H9 (cell line): ENCODE results near the gene DLG2. TPM values are rescaled to one million over a fixed set of nuclear protein-coding genes. Genes with fewer than 3 reads are reported as not detected.

ENCODE experiments used
- DNase-seq: peaks from one replicate; pipeline ENCODE4 v3.0.0-alpha.2; 2017
- H2AFZ ChIP-seq: one replicate; pipeline ENCODE4 v1.6.1; 2013; ENCODE audit warnings: mild to moderate bottlenecking, low read length, control low read depth, moderate library complexity
- H2AK5ac ChIP-seq: 2 replicates; pipeline ENCODE4 v1.6.1; 2013; ENCODE audit warnings: low read length, control low read depth, mixed read lengths; ENCODE audit not compliant: insufficient read length
- H2BK120ac ChIP-seq: one replicate; pipeline ENCODE4 v1.6.1; 2013; ENCODE audit warnings: low read depth, mild to moderate bottlenecking, low read length, control low read depth, inconsistent platforms; ENCODE audit not compliant: poor library complexity, severe bottlenecking
- H2BK12ac ChIP-seq: 2 replicates; pipeline ENCODE4 v1.6.1; 2013; ENCODE audit warnings: low read length, control low read depth, mixed read lengths, low read depth; ENCODE audit not compliant: insufficient read length
- H2BK15ac ChIP-seq: 2 replicates; pipeline ENCODE4 v1.6.1; 2013; ENCODE audit warnings: low read depth, low read length, control low read depth
- H2BK20ac ChIP-seq: one replicate; pipeline ENCODE4 v1.6.1; 2013; ENCODE audit warnings: low read depth, mild to moderate bottlenecking, low read length, control low read depth, inconsistent platforms; ENCODE audit not compliant: poor library complexity, severe bottlenecking
- H2BK5ac ChIP-seq: 2 replicates; pipeline ENCODE4 v1.6.1; 2013; ENCODE audit warnings: low read length, control low read depth, mixed read lengths; ENCODE audit not compliant: insufficient read length
- H3K14ac ChIP-seq: 2 replicates; pipeline ENCODE4 v1.6.1; 2013; ENCODE audit warnings: low read length, control low read depth; ENCODE audit not compliant: insufficient read depth
- H3K18ac ChIP-seq: 2 replicates; pipeline ENCODE4 v1.6.1; 2013; ENCODE audit warnings: low read depth, mild to moderate bottlenecking, mixed read lengths, low read length, control low read depth; ENCODE audit not compliant: insufficient read length
- H3K23ac ChIP-seq: 2 replicates; pipeline ENCODE4 v1.6.1; 2013; ENCODE audit warnings: low read length, control low read depth, mixed read lengths, low read depth; ENCODE audit not compliant: insufficient read length
- H3K23me2 ChIP-seq: 2 replicates; pipeline ENCODE4 v1.6.1; 2013; ENCODE audit warnings: low read depth, mild to moderate bottlenecking, mixed read lengths, low read length, control low read depth; ENCODE audit not compliant: insufficient read length, poor library complexity, severe bottlenecking
- H3K27ac ChIP-seq: 2 replicates; pipeline ENCODE4 v1.5.1; 2013; ENCODE audit warnings: low read length, control low read depth, mixed read lengths, low read depth; ENCODE audit not compliant: insufficient read length
- H3K27me3 ChIP-seq: 2 replicates; pipeline ENCODE4 v1.6.1; 2013; ENCODE audit warnings: low read length, control low read depth, inconsistent platforms; ENCODE audit not compliant: insufficient read depth
- H3K4ac ChIP-seq: 2 replicates; pipeline ENCODE4 v1.6.1; 2013; ENCODE audit warnings: low read depth, mild to moderate bottlenecking, control low read depth, inconsistent platforms, low read length, moderate library complexity
- H3K4me1 ChIP-seq: 2 replicates; pipeline ENCODE4 v1.6.1; 2013; ENCODE audit warnings: low read length, control low read depth, inconsistent platforms; ENCODE audit not compliant: insufficient read depth
- H3K4me2 ChIP-seq: 2 replicates; pipeline ENCODE4 v1.6.1; 2013; ENCODE audit warnings: low read length, control low read depth, mixed read lengths; ENCODE audit not compliant: insufficient read length, insufficient read depth
- H3K56ac ChIP-seq: 2 replicates; pipeline ENCODE4 v1.6.1; 2013; ENCODE audit warnings: low read depth, mild to moderate bottlenecking, mixed read lengths, low read length, control low read depth; ENCODE audit not compliant: insufficient read length
- H3K79me1 ChIP-seq: 2 replicates; pipeline ENCODE4 v1.6.1; 2013; ENCODE audit warnings: low read depth, mild to moderate bottlenecking, moderate library complexity, low read length, control low read depth, inconsistent platforms; ENCODE audit not compliant: insufficient read depth, poor library complexity, severe bottlenecking
- H3K79me2 ChIP-seq: 2 replicates; pipeline ENCODE4 v1.6.1; 2013; ENCODE audit warnings: low read length, control low read depth, inconsistent platforms; ENCODE audit not compliant: insufficient read depth
- H3K9ac ChIP-seq: 2 replicates; pipeline ENCODE4 v1.6.1; 2013; ENCODE audit warnings: low read length, control low read depth, mixed read lengths; ENCODE audit not compliant: insufficient read length; ENCODE audit errors: extremely low read depth
- H3K9me3 ChIP-seq: one replicate; pipeline ENCODE4 v1.6.1; 2013; ENCODE audit warnings: low read depth, low read length, inconsistent platforms; ENCODE audit not compliant: control insufficient read depth
- H3T11ph ChIP-seq: one replicate; pipeline ENCODE4 v1.6.1; 2013; ENCODE audit warnings: mild to moderate bottlenecking, low read length, control low read depth, inconsistent platforms
- H4K20me1 ChIP-seq: one replicate; pipeline ENCODE4 v1.6.1; 2013; ENCODE audit not compliant: control insufficient read depth, insufficient read length, insufficient read depth
- H4K5ac ChIP-seq: 2 replicates; pipeline ENCODE4 v1.6.1; 2013; ENCODE audit warnings: low read depth, mild to moderate bottlenecking, mixed read lengths, low read length, control low read depth; ENCODE audit not compliant: insufficient read length
- H4K8ac ChIP-seq: replicated peaks from 2 replicates; pipeline ENCODE4 v1.6.1; 2013; ENCODE audit warnings: low read length, control low read depth, mixed read lengths, low read depth; ENCODE audit not compliant: insufficient read length
- H4K91ac ChIP-seq: 2 replicates; pipeline ENCODE4 v1.6.1; 2013; ENCODE audit warnings: low read depth, mild to moderate bottlenecking, moderate library complexity, mixed read lengths, low read length, control low read depth; ENCODE audit not compliant: insufficient read length
- H3K27ac Mint-ChIP-seq, 3 experiments: 2 replicates in 2 of 3; 3 replicates in 1 of 3; pipeline ENCODE4 v1.8.0; 2020 to 2021; ENCODE audit warnings: mixed read lengths in 3 of 3, mild to moderate bottlenecking in 1 of 3, moderate library complexity in 1 of 3
- H3K27me3 Mint-ChIP-seq: 2 replicates; pipeline ENCODE4 v1.8.0; 2021; ENCODE audit warnings: low read depth, mild to moderate bottlenecking, moderate library complexity, mixed read lengths
- H3K36me3 Mint-ChIP-seq, 3 experiments: 2 replicates in 2 of 3; 3 replicates in 1 of 3; pipeline ENCODE4 v1.8.0; 2020 to 2021; ENCODE audit warnings: low read depth in 3 of 3, mixed read lengths in 3 of 3; ENCODE audit not compliant: insufficient read depth in 1 of 3
- H3K4me1 Mint-ChIP-seq, 2 experiments: 2 replicates each; pipeline ENCODE4 v1.8.0; 2020; ENCODE audit warnings: mixed read lengths in 2 of 2
- H3K4me3 Mint-ChIP-seq, 2 experiments: 2 replicates in 1 of 2; 3 replicates in 1 of 2; pipeline ENCODE4 v1.8.0; 2020 to 2021; ENCODE audit warnings: mild to moderate bottlenecking in 2 of 2, mixed read lengths in 2 of 2, moderate library complexity in 1 of 2
- H3K9me3 Mint-ChIP-seq, 2 experiments: 2 replicates in 1 of 2; 3 replicates in 1 of 2; pipeline ENCODE4 v1.8.0; 2020; ENCODE audit warnings: mild to moderate bottlenecking in 2 of 2, mixed read lengths in 2 of 2, moderate library complexity in 1 of 2
- WGBS: extraction: QIAGEN DNeasy Blood & Tissue Kit; methylation state at CpG from one replicate; pipeline ENCODE4 v1.1.7; 2013; ENCODE audit warnings: missing lambda C conversion rate, low lambda C conversion rate, mixed read lengths; ENCODE audit not compliant: insufficient read length; ENCODE audit errors: extremely low coverage; 5-methylcytosine and 5-hydroxymethylcytosine counted together
- total RNA-seq: library from RNA; stranded (reverse); gene quantifications from 2 replicates; pipeline ENCODE4 v1.2.1, GENCODE V29; 2021
- TF ChIP-seq, protein P1 (sequence below): fragments of 200-600 bp; sonication (generic); conservative IDR thresholded peaks from 3 replicates; pipeline ENCODE4 v1.8.0; 2021; ENCODE audit warnings: antibody characterized with exemption, mild to moderate bottlenecking

DLG2 gene
- total RNA-seq, 1 experiment from 2014 or later: 8.0 TPM

DNA sequence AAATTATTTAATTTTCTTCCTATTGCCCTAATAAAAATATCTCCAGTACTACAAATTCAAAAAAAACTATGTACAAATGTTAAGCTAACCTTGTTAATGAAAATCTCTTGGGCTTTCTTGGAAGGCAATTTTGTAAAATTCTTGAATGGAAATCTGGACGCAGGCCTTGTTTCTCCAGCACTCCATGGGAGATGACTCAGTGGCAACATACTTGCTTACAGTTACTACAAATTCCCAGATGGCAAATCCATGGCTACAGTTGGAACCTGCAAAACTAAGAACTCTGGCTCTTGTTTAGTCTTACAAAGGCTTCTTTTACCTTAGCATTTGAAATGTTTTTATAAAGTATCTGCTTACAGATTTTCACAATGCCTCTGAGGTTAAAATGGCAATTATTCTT is 725.2 kb downstream of the DLG2 start:
- no CpG with 5 or more reads among the region's 1 CpG for WGBS
- Histone ChIP-seq H3K4me1 (no peaks in the 10 kb centered on the region), H3K4me2 (no peak overlapping the region), H2BK5ac (no peak overlapping the region), H4K5ac (no peak overlapping the region), H3K23ac (no peak overlapping the region), H3K4ac (no peak overlapping the region), H3K27ac (no peak overlapping the region), H4K91ac (no peak overlapping the region), H3K18ac (no peak overlapping the region), H2BK15ac (no peak overlapping the region), H4K8ac (no peak overlapping the region), H3K56ac (no peak overlapping the region), H3K23me2 (no peaks in the 10 kb centered on the region), H3K79me1 (no peaks in the 10 kb centered on the region), H2AK5ac (no peak overlapping the region), H2BK120ac (no peak overlapping the region), H4K20me1 (no peaks in the 10 kb centered on the region), H3K14ac (no peak overlapping the region), H2BK20ac (no peak overlapping the region), H3K27me3 (no peaks in the 10 kb centered on the region), H3K9ac (no peak overlapping the region), H2BK12ac (no peak overlapping the region), H3K79me2 (no peaks in the 10 kb centered on the region), H3K9me3 (no peaks in the 10 kb centered on the region), H3T11ph (no peak overlapping the region), H2AFZ (no peak overlapping the region)
- Mint-ChIP-seq H3K36me3 (no peaks in the 10 kb centered on the region), H3K27me3 (no peaks in the 10 kb centered on the region), H3K27ac (no peak overlapping the region), H3K9me3 (no peaks in the 10 kb centered on the region), H3K4me3 (no peak overlapping the region), H3K4me1 (0 out of 4 replicates have a peak, but pooled peaks cover 0 to 4% of the 10 kb centered on the region in 2 experiments)
- TF ChIP-seq, protein P1, sequence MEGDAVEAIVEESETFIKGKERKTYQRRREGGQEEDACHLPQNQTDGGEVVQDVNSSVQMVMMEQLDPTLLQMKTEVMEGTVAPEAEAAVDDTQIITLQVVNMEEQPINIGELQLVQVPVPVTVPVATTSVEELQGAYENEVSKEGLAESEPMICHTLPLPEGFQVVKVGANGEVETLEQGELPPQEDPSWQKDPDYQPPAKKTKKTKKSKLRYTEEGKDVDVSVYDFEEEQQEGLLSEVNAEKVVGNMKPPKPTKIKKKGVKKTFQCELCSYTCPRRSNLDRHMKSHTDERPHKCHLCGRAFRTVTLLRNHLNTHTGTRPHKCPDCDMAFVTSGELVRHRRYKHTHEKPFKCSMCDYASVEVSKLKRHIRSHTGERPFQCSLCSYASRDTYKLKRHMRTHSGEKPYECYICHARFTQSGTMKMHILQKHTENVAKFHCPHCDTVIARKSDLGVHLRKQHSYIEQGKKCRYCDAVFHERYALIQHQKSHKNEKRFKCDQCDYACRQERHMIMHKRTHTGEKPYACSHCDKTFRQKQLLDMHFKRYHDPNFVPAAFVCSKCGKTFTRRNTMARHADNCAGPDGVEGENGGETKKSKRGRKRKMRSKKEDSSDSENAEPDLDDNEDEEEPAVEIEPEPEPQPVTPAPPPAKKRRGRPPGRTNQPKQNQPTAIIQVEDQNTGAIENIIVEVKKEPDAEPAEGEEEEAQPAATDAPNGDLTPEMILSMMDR: no peak
- DNase-seq: no peak
